Retinal pigment epithelial cell (primary cell): Measurements from ENCODE around the gene ZNF592.
A peak's percentile ranks its signal among the peaks of the same experiment; 100 is the strongest.

Experiments
- DNase-seq: peaks from one replicate; pipeline ENCODE4 v3.0.0-alpha.2; 2010; ENCODE audit warnings: low read depth
- H3K4me3 ChIP-seq: 2 replicates; pipeline ENCODE4 v1.5.1; 2011; ENCODE audit warnings: mild to moderate bottlenecking, low read length, control low read depth, moderate library complexity
- CTCF ChIP-seq: conservative IDR thresholded peaks from 2 replicates; pipeline ENCODE4 v1.5.1; 2011; ENCODE audit warnings: low read depth, low read length, control low read depth, inconsistent platforms

ZNF592 gene

DNA sequence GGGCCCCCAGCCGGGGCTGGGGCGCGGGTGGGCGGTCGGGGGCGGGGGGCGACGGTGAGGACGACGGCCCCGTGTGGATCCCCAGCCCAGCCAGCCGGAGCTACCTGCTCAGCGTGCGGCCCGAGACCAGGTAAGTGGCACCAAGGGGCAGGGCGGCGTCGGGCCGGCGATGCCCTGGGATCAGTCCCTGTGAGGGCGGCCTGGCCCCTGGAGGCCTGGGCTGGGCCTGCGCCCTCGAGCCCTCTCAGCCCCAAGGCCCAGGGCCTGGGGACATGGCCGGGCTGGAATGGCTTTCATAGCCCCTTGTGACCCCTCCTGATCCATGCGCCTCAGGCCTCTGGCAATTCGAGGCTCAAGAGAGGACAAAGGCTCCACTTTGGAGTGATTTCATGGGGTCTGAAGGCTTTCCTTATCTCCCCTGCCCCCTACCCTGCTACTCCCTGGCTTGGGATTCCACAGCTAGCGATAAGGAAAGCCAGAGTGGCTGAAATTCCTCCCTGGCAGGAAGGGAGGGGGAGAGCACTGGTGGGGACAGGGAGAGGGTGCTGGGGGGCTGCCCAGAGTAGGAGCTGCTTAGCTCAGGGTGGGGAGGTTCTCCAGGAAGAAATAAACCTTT is 69.2 kb downstream of the ZNF592 start:
- no peak for DNase-seq
- peak; percentile 14 for TF ChIP-seq CTCF
- peak overlapping the region; percentile 41 for H3K4me3 ChIP-seq

GRCh38 chr15:84818261-84819131 is 70.1 kb downstream of the ZNF592 start:
- no peak for TF ChIP-seq CTCF
- DNase-seq: no peak
- H3K4me3 ChIP-seq: peak overlapping the region; percentile 41

DNA sequence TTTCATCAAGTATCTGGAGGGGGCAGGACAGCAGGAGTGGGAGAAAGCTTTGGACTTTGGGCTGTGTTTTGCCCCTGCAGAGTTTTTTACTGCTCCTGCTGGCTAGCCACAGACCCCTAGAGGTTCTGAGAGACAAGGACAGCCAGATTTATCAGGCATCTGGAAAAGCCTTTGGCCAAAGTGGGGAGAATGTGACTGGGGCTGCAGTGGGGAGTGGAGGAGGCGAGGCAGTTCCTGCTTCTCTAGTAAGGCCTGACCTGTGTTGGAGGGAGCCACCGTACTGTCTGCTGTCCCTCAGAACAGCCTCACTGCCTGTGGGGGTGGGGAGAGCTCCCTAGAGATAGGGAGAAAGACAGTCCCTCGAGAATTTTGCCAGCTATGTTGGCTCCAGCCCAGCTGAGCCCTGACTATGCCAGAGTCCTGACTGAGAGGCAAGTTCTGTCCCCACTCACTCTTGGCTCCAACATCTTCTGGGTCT is 70.9 kb downstream of the ZNF592 start:
- TF ChIP-seq CTCF: no peak
- peak overlapping the region; percentile 41 for H3K4me3 ChIP-seq
- no peak for DNase-seq

GRCh38 chr15:84819791-84820190 is 71.4 kb downstream of the ZNF592 start:
- TF ChIP-seq CTCF: no peak
- no peak overlapping the region for H3K4me3 ChIP-seq
- DNase-seq: no peak

DNA sequence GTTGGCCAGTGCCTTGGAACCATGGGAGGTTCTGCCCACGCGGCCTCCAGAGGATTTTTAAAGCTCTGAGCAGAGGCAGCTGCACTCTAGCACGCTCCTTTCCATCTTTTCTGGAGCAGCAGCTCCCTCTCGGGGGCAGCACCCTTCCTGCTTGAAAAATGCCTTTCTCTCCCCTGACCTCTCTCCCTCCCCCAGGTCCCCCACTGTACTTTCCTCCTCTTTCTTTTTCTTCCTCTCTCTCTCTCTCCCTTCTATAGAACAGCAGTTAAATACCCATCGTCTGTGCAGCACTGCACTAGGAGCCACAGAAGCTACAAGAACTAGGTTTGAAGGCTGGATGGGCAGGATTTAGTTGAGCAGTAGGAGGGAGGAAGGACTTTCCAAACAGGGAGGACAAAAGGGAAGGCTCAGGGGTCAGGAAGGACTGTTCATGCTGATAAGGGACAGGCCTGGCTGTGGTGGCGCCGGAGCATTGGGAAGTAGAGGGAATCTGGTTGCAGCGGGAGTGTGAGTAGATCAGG is 73.2 kb downstream of the ZNF592 start:
- no peak for TF ChIP-seq CTCF
- DNase-seq: no peak
- H3K4me3 ChIP-seq: no peak overlapping the region

GRCh38 chr15:84822653-84823281 is 74.4 kb downstream of the ZNF592 start:
- no peak overlapping the region for H3K4me3 ChIP-seq
- no peak for TF ChIP-seq CTCF
- no peak for DNase-seq
